SK-N-MC (cell line): ENCODE data around the gene HEPH.

ENCODE experiments used
- DNase-seq: peaks from one replicate; pipeline ENCODE4 v3.0.0-alpha.2; 2011; ENCODE audit warnings: low read depth, low spot score
- H3K27ac ChIP-seq: fragments of 200-600 bp; sonication (generic); 2 replicates; pipeline ENCODE4 v1.5.1; 2016; ENCODE audit warnings: mixed run types
- H3K36me3 ChIP-seq: fragments of 200-600 bp; sonication (generic); 2 replicates; pipeline ENCODE4 v1.6.1; 2017; ENCODE audit warnings: antibody characterized with exemption, low read length, mixed read lengths; ENCODE audit not compliant: insufficient read depth
- H3K4me3 ChIP-seq: fragments of 200-600 bp; sonication (generic); 2 replicates; pipeline ENCODE4 v1.5.1; 2016
- H3K9ac ChIP-seq: fragments of 200-600 bp; sonication (generic); 2 replicates; pipeline ENCODE4 v1.8.0; 2017; ENCODE audit warnings: mixed run types, mixed read lengths; ENCODE audit not compliant: insufficient read length
- H3K9me3 ChIP-seq: fragments of 200-600 bp; sonication (generic); 2 replicates; pipeline ENCODE4 v1.6.1; 2017; ENCODE audit warnings: low read depth, mild to moderate bottlenecking, antibody characterized with exemption, low read length, moderate library complexity, mixed read lengths
- EZH2 ChIP-seq: fragments of 200-600 bp; sonication (generic); IDR thresholded peaks from one replicate; pipeline ENCODE4 v1.6.1; 2017; ENCODE audit warnings: antibody characterized with exemption
- FOXP2 ChIP-seq: optimal IDR thresholded peaks from 2 replicates; pipeline ENCODE3; 2011; ENCODE audit warnings: mild to moderate bottlenecking, moderate library complexity; ENCODE audit not compliant: insufficient read depth; ENCODE audit errors: extremely low read length, control extremely low read depth
- POLR2AphosphoS5 ChIP-seq: IDR thresholded peaks from 2 replicates; pipeline ENCODE4 v1.6.1; 2012; ENCODE audit warnings: mild to moderate bottlenecking, low read depth, low read length, borderline replicate concordance

HEPH gene

DNA sequence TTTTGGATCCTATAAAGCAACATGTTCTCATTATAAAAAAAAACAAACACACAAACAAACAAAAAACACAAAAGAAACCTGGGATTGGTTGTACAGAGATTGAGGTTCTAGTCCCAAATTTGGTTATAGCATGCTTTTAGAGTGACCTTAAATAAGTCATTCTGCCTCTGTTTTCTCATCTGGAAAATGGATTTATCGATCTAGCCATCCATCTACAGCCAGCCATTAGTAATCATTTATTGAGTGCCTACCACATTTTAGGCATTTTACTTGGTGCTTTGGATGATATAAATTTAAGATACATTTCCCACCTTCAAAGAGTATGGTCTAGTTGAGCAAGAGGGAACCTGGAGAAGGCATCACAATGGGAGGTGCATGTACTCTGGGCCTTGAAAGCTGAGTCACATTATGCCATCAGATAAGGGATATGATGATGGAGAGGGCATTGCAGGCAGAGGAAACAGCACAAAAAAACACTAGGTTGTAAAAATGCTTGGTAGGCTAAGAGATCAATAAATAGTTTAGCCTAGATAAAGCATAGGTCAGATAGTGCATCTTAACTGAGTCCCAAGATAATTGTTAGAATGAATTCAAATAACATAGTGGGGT lies 91.4 kb downstream of the HEPH start:
- H3K4me3 ChIP-seq: no peak overlapping the region
- no peaks in the 10 kb centered on the region for H3K36me3 ChIP-seq
- no peaks in the 10 kb centered on the region for H3K9me3 ChIP-seq
- no peak for DNase-seq
- TF ChIP-seq FOXP2: no peak
- no peak for TF ChIP-seq EZH2
- no peak for TF ChIP-seq POLR2AphosphoS5
- no peak overlapping the region for H3K9ac ChIP-seq
- H3K27ac ChIP-seq: no peak overlapping the region

DNA sequence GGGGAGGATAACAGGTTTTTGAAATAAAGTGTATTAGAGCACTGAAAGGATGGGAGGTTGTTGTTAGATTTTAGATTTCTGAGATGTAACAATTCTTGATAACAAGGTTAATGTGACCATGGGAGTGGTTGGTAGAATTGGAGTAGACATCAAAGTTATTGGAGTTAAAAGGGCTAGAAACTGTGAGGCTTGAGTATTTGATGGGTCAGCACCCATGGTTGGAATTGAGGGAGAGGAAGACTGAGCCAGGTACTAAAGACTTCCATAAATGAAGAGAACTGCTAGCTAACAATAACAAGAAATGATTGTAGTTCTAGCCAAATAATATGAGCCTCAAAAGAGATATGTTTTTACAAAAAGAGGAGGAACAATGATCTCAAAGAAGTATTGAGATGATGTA lies 98.8 kb downstream of the HEPH start:
- H3K36me3 ChIP-seq: no peaks in the 10 kb centered on the region
- no peak overlapping the region for H3K4me3 ChIP-seq
- H3K9me3 ChIP-seq: no peaks in the 10 kb centered on the region
- H3K27ac ChIP-seq: no peak overlapping the region
- DNase-seq: no peak
- TF ChIP-seq POLR2AphosphoS5: no peak
- TF ChIP-seq FOXP2: no peak
- no peak for TF ChIP-seq EZH2
- H3K9ac ChIP-seq: no peak overlapping the region
